GM18505 (cell line): ENCODE data around the gene TAF7.

Experiments used
- ATAC-seq: cut with Tn5 transposase; IDR thresholded peaks from one replicate; pipeline ENCODE4 v1.9.1; 2021; ENCODE audit not compliant: unreplicated experiment
- POLR2A ChIP-seq: IDR thresholded peaks from 4 replicates; pipeline ENCODE4 v1.6.1; 2011; ENCODE audit warnings: borderline replicate concordance; ENCODE audit not compliant: insufficient read depth, insufficient read length; ENCODE audit errors: extremely low read depth

The TAF7 gene, protein sequence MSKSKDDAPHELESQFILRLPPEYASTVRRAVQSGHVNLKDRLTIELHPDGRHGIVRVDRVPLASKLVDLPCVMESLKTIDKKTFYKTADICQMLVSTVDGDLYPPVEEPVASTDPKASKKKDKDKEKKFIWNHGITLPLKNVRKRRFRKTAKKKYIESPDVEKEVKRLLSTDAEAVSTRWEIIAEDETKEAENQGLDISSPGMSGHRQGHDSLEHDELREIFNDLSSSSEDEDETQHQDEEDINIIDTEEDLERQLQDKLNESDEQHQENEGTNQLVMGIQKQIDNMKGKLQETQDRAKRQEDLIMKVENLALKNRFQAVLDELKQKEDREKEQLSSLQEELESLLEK

GRCh38 chr5:141320225-141321169 is at the start of gene TAF7:
Gene TAF7 (minus strand): TSS chr5:141320784. CDS start chr5:141320044, 740 bp downstream.
- peak; percentile 98 for TF ChIP-seq POLR2A
- ATAC-seq: peak; percentile 95

DNA sequence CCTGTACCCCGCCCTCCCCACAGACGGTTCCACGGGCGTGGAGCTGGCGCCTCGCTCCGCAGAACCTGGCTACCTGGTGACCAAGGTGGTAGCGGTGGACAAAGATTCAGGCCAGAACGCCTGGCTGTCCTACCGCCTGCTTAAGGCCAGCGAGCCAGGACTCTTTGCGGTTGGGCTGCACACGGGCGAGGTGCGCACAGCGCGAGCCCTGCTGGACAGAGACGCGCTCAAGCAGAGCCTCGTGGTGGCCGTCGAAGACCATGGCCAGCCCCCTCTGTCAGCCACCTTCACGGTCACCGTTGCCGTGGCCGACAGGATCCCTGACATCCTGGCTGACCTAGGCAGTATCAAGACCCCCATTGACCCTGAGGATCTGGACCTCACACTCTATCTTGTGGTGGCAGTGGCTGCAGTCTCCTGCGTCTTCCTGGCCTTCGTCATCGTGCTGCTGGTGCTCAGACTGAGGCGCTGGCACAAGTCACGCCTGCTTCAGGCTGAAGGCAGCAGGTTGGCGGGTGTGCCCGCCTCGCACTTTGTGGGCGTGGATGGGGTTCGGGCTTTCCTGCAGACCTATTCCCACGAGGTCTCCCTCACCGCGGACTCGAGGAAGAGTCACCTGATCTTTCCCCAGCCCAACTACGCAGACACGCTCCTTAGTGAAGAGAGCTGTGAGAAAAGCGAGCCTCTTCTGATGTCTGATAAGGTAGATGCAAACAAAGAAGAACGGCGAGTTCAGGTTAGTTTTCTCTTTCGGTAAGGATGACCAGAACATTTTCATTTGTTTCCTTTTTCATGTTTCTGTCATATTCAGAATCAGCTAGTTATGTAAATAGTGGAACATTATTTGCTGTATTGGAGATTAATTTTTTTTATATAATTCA is 45.7 kb upstream of the TAF7 start:
- no peak for ATAC-seq
- no peak for TF ChIP-seq POLR2A

GRCh38 chr5:141363952-141364660 is 43.5 kb upstream of the TAF7 start, which contains the start of gene PCDHGA5:
Gene PCDHGA5 (plus strand): TSS chr5:141364162. CDS start chr5:141364331, 169 bp downstream.
- no peak for ATAC-seq
- no peak for TF ChIP-seq POLR2A

DNA sequence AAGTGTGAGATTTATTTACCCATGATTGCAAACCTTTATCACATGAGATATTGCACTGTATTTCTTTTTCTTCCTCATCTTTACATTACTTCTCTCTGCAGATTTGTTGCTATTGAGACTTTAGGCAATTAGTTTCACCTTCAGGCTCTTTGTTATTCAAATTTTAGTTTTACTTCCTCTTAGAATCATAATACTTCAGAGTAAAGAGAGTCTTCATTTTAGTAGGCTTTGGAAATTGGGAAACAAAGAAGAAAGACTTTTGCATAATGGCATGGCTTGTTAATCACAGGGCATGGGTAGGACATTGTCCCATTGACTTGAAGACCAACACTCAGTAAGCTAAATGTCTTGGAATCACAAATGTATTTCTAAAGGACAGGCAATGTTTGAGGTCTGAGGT is 42.1 kb upstream of the TAF7 start:
- no peak for ATAC-seq
- TF ChIP-seq POLR2A: no peak

- ATAC-seq: no peak
- TF ChIP-seq POLR2A: no peak
These were observed 40.1 kb upstream of the TAF7 start for GRCh38 chr5:141360685-141361084.

DNA sequence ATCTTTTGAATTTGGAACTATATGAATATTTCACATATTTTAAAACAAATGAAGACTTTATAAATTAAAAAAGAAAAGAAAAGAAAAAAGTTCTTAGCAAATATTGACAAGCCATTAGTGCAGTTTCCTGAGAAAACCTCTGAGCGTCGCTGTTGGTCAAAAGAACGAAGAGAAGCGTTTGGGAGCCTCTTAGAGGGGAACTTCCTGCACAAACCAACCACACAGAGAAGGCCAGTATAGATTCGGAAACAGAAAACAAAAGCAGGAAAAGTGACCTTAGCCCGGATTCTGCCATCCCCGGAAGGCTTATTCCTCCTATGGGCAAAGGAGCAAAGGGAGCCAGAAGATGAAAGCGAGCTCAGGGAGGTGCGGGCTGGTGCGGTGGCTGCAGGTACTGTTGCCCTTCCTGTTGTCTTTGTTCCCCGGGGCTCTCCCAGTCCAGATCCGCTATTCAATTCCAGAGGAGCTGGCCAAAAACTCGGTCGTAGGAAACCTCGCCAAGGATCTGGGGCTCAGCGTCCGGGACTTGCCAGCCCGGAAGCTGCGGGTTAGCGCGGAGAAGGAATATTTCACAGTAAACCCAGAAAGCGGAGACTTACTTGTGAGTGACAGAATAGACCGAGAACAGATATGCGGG is 39.3 kb upstream of the TAF7 start, which contains the start of gene PCDHGB2:
Gene PCDHGB2 (plus strand): TSS at position 205 of the 637 bp plus-strand sequence. CDS start 142 bp downstream, at position 347.
- no peak for ATAC-seq
- TF ChIP-seq POLR2A: no peak

DNA sequence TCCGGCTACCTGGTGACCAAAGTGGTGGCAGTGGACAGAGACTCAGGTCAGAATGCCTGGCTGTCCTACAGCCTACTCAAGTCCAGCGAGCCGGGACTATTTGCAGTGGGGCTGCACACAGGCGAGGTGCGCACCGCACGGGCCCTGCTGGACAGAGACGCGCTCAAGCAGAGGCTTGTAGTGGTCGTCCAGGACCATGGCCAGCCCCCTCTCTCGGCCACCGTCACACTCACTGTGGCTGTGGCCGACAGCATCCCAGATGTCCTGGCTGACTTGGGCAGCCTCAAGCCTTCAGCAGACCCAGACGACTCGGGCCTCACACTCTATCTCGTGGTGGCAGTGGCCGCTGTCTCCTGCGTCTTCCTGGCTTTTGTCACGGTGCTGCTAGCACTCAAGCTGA is 36.4 kb upstream of the TAF7 start:
- no peak for ATAC-seq
- TF ChIP-seq POLR2A: no peak

- ATAC-seq: no peak
- no peak for TF ChIP-seq POLR2A
These were observed 35.5 kb upstream of the TAF7 start for GRCh38 chr5:141356133-141356532.

DNA sequence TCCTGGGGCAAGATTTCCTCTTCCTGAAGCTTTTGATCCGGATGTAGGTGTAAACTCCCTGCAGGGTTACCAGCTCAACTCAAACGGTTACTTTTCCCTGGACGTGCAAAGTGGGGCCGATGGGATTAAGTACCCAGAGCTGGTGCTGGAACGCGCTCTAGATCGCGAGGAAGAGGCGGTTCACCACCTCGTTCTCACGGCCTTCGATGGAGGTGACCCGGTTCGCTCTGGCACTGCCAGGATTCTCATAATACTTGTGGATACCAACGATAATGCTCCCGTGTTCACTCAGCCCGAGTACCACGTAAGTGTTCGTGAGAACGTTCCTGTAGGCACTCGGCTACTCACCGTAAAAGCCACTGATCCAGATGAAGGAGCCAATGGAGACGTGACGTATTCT is 35.1 kb upstream of the TAF7 start:
- no peak for ATAC-seq
- TF ChIP-seq POLR2A: no peak

DNA sequence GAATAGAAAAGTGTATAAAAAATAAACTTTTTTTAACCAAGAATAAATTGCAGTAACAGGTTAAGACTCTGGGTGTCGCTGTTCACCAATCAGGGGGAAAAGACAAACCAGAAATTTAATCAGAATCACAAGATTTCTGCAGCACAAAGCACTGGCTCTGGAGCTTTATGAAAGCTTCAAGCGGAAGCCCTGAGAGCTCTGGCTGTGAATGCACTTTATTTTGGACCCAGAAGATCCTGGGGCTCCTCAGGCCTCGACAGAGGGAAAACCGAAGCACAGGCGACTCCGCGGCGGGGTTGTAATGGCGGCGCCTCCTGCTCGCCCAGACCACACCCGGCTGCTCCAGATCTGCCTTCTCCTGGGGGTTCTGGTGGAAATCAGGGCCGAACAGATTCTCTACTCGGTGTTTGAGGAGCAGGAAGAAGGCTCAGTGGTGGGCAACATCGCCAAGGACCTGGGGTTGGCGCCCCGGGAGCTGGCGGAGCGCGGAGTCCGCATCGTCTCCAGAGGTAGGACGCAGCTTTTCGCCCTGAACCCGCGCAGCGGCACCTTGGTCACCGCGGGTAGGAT is 34.4 kb upstream of the TAF7 start, which contains the start of gene PCDHGA4:
Gene PCDHGA4 (plus strand): TSS at position 122 of the 570 bp plus-strand sequence. CDS start 87 bp downstream, at position 209.
- no peak for TF ChIP-seq POLR2A
- no peak for ATAC-seq

DNA sequence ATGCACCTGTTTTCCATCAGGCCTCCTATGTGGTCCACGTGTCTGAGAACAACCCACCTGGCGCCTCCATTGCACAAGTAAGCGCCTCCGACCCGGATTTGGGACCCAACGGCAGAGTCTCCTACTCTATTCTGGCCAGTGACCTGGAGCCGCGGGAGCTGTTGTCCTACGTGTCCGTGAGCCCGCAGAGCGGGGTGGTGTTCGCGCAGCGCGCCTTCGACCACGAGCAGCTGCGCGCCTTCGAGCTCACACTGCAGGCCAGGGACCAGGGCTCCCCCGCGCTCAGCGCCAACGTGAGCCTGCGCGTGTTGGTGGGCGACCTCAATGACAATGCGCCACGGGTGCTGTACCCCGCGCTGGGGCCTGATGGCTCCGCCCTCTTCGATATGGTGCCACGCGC is 31.0 kb upstream of the TAF7 start:
- TF ChIP-seq POLR2A: no peak
- ATAC-seq: no peak
